Measurements from ENCODE around the gene IGSF23. TPM values are rescaled to one million over a fixed set of nuclear protein-coding genes. Genes with fewer than 3 reads are reported as not detected.

IGSF23 gene
- total and polyA plus RNA-seq, 2 donors (not counting 1 experiment from before 2014, with no cell fraction given), result not detected

- no peaks in the 10 kb centered on the region for H3K9me3 Mint-ChIP-seq (ENCODE audit: insufficient read depth)
- DNase-seq (no peak), ATAC-seq (ENCODE audit: low read depth) (no peak)
- intact Hi-C loops (cut with micrococcal nuclease), result no loop called here
- ChIA-PET CTCF (interaction anchor here (1.5 kb wide), 1 partner anchor 20 kb away, joined by 4 read pairs; no protein-coding TSS in a partner anchor), POLR2A (no interaction called here)
- no peaks in the 10 kb centered on the region for H4K20me1 ChIP-seq (ENCODE audit: control insufficient read depth, insufficient read depth, low read length, poor library complexity, severe bottlenecking)
- H3K27ac Mint-ChIP-seq, result no peak overlapping the region
- H3K36me3 ChIP-seq (replicated peaks in 1 of 2; ENCODE audit: control extremely low read depth in 1 of 2, control insufficient read depth in 1 of 2, extremely low read depth in 1 of 2, insufficient read depth in 2 of 2, low read length in 1 of 2), result no peaks in the 10 kb centered on the region
- H3K4me1 Mint-ChIP-seq, result no peaks in the 10 kb centered on the region
- H3K9me3 ChIP-seq (ENCODE audit: control extremely low read depth in 1 of 3, control insufficient read depth in 2 of 3, insufficient read depth in 1 of 3, low read length in 2 of 3), result peaks cover 0 to 3% (median 0%) of the 10 kb centered on the region in 3 donors
- TF ChIP-seq CTCF (IDR thresholded peaks at IDR 0.05) (no peak), EZH2 (IDR thresholded peaks at IDR 0.05; ENCODE audit: borderline replicate concordance, insufficient read depth, low read depth, low read length, poor library complexity, severe bottlenecking) (no peak)
- no peak overlapping the region for H3K9ac ChIP-seq (ENCODE audit: low read length)
- H3K79me2 ChIP-seq (ENCODE audit: control insufficient read depth, insufficient read depth, low read length), result no peaks in the 10 kb centered on the region
- no peak overlapping the region for H3K4me2 ChIP-seq (replicated peaks; ENCODE audit: low read depth, low read length, poor library complexity, severe bottlenecking)
- no peak overlapping the region for H3K27ac ChIP-seq (ENCODE audit: low read length in 2 of 2)
- WGBS (ENCODE audit: insufficient coverage), result 93% methylated on average over 5 of the region's 5 CpGs
- H3K27me3 ChIP-seq (replicated peaks in 1 of 4; ENCODE audit: control extremely low read depth in 1 of 4, control insufficient read depth in 3 of 4, insufficient read depth in 4 of 4, low read length in 3 of 4), result peaks cover 0 to 6% (median 1%) of the 10 kb centered on the region in 4 experiments
- no peak overlapping the region for H3K4me3 ChIP-seq (ENCODE audit: control extremely low read depth in 1 of 5, extremely low read depth in 1 of 5, insufficient read depth in 1 of 5, low read depth in 2 of 5, low read length in 4 of 5)
- H3K27me3 Mint-ChIP-seq, result peaks cover 29% of the 10 kb centered on the region
- H3K4me1 ChIP-seq (ENCODE audit: control insufficient read depth in 2 of 2, insufficient read depth in 2 of 2, low read length in 2 of 2), result no peaks in the 10 kb centered on the region
- H3K4me3 Mint-ChIP-seq, result no peak overlapping the region
- H2AFZ ChIP-seq (ENCODE audit: insufficient read depth, low read depth, low read length, poor library complexity, severe bottlenecking), result no peak overlapping the region
Observed at GRCh38 chr19:44637390-44637764, 24.0 kb downstream of the IGSF23 start.

GRCh38 chr19:44640518-44640917, 27.2 kb downstream of the IGSF23 start:
- no peak overlapping the region for H2AFZ ChIP-seq (ENCODE audit: insufficient read depth, low read depth, low read length, poor library complexity, severe bottlenecking)
- no peaks in the 10 kb centered on the region for H3K36me3 ChIP-seq (replicated peaks in 1 of 2; ENCODE audit: control extremely low read depth in 1 of 2, control insufficient read depth in 1 of 2, extremely low read depth in 1 of 2, insufficient read depth in 2 of 2, low read length in 1 of 2)
- peaks cover 4% of the 10 kb centered on the region for H3K4me1 Mint-ChIP-seq
- H3K4me2 ChIP-seq (replicated peaks; ENCODE audit: low read depth, low read length, poor library complexity, severe bottlenecking), result no peak overlapping the region
- no peak overlapping the region for H3K4me3 ChIP-seq (ENCODE audit: control extremely low read depth in 1 of 5, extremely low read depth in 1 of 5, insufficient read depth in 1 of 5, low read depth in 2 of 5, low read length in 4 of 5)
- no peak overlapping the region for H3K4me3 Mint-ChIP-seq
- ATAC-seq (ENCODE audit: low read depth) (no peak), DNase-seq (no peak)
- peaks cover 26% of the 10 kb centered on the region for H3K27me3 Mint-ChIP-seq
- H3K9ac ChIP-seq (ENCODE audit: low read length), result no peak overlapping the region
- intact Hi-C loops (cut with micrococcal nuclease), result no loop called here
- WGBS (ENCODE audit: insufficient coverage), result 100% methylated on average over 2 of the region's 3 CpGs
- CTCF ChIA-PET, result interaction anchor here (1.2 kb wide), 1 partner anchor 16 kb away, joined by 3 read pairs; no protein-coding TSS in a partner anchor
- peaks cover 0 to 3% (median 0%) of the 10 kb centered on the region in 3 donors for H3K9me3 ChIP-seq (ENCODE audit: control extremely low read depth in 1 of 3, control insufficient read depth in 2 of 3, insufficient read depth in 1 of 3, low read length in 2 of 3)
- TF ChIP-seq EZH2 (IDR thresholded peaks at IDR 0.05; ENCODE audit: borderline replicate concordance, insufficient read depth, low read depth, low read length, poor library complexity, severe bottlenecking) (no peak), CTCF (IDR thresholded peaks at IDR 0.05) (no peak)
- H4K20me1 ChIP-seq (ENCODE audit: control insufficient read depth, insufficient read depth, low read length, poor library complexity, severe bottlenecking), result no peaks in the 10 kb centered on the region
- H3K9me3 Mint-ChIP-seq (ENCODE audit: insufficient read depth), result no peaks in the 10 kb centered on the region
- peaks cover 8 to 9% of the 10 kb centered on the region in 2 donors for H3K4me1 ChIP-seq (ENCODE audit: control insufficient read depth in 2 of 2, insufficient read depth in 2 of 2, low read length in 2 of 2)
- POLR2A ChIA-PET, result no interaction called here
- H3K27ac ChIP-seq (ENCODE audit: low read length in 2 of 2), result no peak overlapping the region
- H3K27me3 ChIP-seq (replicated peaks in 1 of 4; ENCODE audit: control extremely low read depth in 1 of 4, control insufficient read depth in 3 of 4, insufficient read depth in 4 of 4, low read length in 3 of 4), result peaks cover 0 to 26% (median 7%) of the 10 kb centered on the region in 4 experiments
- H3K79me2 ChIP-seq (ENCODE audit: control insufficient read depth, insufficient read depth, low read length), result no peaks in the 10 kb centered on the region
- no peak overlapping the region for H3K27ac Mint-ChIP-seq

Data from B cell (primary cell).